A673 (cell line): Measurements from ENCODE around the gene LUZP2.

Source experiments
- EZH2 ChIP-seq: fragments of 200-600 bp; sonication (generic); IDR thresholded peaks from 2 replicates; pipeline ENCODE4 v1.6.1; 2017; ENCODE audit warnings: borderline replicate concordance, low read depth, mild to moderate bottlenecking, mixed read lengths, antibody characterized with exemption, low read length; ENCODE audit not compliant: poor library complexity, severe bottlenecking
- TF ChIP-seq, protein P1 (sequence below): fragments of 300-800, 200-600 bp; sonication (generic); conservative IDR thresholded peaks from 2 replicates; pipeline ENCODE4 v1.5.1; 2017; ENCODE audit warnings: low read depth, mild to moderate bottlenecking, antibody characterized with exemption, low read length, moderate library complexity, mixed read lengths

GRCh38 chr11:24559315-24559714 is 62.5 kb downstream of the LUZP2 start:
- TF ChIP-seq, protein P1, sequence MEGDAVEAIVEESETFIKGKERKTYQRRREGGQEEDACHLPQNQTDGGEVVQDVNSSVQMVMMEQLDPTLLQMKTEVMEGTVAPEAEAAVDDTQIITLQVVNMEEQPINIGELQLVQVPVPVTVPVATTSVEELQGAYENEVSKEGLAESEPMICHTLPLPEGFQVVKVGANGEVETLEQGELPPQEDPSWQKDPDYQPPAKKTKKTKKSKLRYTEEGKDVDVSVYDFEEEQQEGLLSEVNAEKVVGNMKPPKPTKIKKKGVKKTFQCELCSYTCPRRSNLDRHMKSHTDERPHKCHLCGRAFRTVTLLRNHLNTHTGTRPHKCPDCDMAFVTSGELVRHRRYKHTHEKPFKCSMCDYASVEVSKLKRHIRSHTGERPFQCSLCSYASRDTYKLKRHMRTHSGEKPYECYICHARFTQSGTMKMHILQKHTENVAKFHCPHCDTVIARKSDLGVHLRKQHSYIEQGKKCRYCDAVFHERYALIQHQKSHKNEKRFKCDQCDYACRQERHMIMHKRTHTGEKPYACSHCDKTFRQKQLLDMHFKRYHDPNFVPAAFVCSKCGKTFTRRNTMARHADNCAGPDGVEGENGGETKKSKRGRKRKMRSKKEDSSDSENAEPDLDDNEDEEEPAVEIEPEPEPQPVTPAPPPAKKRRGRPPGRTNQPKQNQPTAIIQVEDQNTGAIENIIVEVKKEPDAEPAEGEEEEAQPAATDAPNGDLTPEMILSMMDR, result no peak
- no peak for TF ChIP-seq EZH2
